ENCODE data around the gene SLC44A1.

SLC44A1 gene

DNA sequence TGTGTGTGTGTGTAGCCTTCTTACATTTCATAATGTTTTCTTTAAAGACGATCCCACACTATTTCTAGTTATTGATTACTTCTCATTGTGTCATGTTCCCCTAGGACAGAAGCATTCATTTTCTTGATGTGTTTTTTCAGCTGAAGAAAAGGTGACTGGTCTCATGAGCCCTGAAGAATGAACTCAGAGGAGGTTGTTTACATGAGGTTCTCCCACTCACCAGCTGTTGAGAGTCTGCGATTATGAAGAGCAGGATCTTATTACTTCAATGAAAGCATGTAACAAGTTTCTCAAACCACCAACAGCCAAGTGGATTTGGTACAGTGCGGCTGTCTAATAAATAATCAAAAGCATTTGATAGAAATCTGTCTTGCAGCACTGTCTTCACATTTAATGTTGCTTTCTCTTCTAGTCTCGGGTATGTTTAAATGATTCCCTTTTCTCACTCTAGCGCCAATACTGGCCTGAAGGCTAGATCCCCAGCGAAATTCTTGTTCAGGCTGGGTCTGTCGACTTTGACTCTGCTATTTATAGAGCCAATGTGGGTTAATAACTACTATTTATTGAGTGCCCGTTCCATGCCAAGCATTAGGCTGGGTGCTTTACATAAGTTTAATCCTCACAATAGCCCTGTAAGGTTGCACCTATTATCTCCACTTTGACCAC lies 193.8 kb downstream of the SLC44A1 start:
- DNase-seq: no peak

DNA sequence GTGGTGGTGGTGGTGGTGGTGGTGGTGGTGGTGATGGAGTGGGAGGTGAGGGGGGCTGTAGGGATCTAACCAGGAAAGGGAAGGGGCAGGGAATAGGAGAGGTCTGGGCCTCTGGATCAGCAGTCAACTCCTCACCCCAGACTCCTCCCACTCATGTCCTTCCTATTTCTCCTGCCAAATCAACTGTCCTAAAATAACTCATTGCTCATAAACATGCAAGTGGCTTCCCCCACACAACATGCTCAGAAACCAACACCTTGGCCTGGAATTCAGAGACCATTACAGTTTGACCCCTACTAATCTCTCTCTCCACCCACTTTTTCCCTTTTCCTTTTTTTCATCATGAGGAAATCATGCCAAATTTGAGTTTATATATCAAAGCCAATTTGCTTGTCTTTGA lies 195.0 kb downstream of the SLC44A1 start:
- DNase-seq: no peak

DNA sequence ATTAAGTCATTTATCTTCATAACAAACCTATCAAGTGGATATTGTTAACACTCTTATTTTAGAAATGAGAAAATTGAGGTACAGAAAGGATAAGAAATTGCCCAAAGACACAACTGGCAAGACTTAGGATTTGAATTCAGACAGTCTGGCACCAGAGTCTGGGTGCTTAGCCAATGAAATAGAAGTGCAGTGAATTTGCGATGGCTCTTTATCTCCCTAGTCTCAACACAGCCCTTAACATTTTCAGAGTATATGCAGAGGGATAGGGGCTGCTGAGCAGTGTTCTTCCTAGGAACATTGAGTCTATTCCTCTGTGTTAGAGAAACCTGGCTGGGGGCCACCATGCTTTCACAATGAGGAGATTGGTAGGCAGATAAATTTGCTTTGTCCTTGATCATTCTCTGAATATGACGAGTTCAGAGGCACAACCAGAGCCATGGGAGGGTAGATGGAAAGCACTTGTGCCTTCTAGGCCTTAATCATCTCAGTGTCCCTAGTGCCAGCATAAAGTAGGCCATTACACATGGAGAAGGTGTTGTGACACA lies 197.2 kb downstream of the SLC44A1 start:
- no peak for DNase-seq

DNA sequence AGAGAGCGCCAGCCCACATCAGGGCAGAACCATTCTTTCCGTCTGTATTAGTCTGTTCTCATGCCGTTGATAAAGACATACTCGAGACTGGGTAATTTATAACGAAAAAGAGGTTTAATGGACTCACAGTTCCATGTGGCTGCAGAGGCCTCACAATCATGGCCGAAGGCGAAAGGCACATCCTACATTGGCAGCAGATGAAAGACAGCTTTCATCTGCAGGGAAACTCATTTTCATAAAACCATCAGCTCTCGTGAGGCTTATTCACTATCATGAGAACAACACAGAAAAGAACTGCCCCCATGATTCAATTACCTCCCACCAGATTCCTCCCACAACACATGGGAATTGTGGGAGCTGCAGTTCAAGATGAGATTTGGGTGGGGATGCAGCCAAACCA lies 198.7 kb downstream of the SLC44A1 start:
- DNase-seq: no peak

DNA sequence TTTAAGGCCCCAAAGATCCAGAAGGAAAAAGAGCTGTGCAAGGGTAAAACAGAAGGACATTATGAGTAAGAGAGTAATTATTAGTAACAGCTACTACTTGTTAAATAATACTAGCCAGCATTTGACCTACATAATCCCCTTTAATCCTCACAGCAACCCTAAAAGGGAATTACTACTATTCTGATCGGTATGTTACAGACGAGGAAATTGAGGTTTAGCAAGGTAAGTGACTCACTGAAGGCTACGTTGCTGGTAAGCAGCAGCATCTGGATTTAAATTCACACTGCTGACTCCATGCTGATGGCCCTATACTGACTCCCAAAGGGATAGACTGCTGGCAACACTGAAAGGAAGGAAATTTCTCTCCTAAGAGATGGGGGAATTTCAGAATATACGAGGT lies 199.7 kb downstream of the SLC44A1 start:
- DNase-seq: no peak

DNA sequence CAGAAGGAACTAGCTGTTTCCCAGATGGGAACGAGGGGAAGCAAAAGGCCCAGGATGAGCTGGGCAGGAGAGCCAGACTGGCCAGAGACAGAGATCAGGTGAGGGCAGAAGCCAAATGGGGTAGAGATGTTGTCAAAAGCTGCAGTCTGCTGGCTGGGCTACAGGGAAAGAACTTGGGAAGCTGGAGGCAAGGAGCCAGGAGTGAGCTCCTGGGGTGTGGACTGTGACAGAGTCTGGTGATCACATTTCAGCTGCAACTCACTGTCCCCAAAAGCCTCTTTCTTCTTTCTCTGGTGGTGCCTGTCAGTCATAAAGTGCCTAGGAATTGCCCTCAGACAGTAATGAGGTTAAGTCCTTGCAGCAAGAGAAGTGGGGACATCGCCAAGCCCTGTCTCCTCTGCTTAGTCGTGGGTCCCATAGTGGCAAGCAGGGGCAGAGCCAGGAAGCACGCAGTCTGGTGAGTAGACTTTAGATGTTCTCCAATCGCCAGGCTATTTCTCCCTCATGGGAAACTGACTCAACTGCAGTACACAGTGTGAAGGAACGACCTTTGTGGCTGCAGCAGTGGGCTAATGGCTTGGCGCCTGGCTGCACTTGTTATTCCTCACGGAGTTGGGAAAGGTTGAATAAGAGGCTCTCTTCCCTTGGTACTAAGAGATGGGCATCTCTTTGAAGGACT lies 200.9 kb downstream of the SLC44A1 start:
- no peak for DNase-seq

DNA sequence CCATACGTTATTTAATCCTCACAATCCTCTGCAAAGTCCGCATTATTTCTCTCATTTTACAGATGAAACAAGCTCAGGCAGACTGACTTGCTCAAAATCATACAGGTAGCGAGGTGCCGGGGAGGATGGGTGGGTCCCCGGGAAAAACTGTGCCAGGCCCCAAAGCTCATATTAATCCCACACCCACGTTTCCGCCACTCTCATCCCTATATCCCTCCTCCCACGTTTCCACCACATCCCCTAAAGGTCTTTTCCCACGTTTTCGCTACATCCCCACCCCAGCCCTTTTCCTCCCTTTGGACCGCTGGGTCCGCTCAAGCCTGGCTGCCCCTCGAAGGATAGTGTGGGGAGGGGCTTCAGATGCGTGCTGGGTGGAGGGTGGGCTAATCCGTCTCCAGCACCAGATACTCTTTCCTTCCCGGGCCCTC lies 202.9 kb downstream of the SLC44A1 start:
- DNase-seq: no peak

DNA sequence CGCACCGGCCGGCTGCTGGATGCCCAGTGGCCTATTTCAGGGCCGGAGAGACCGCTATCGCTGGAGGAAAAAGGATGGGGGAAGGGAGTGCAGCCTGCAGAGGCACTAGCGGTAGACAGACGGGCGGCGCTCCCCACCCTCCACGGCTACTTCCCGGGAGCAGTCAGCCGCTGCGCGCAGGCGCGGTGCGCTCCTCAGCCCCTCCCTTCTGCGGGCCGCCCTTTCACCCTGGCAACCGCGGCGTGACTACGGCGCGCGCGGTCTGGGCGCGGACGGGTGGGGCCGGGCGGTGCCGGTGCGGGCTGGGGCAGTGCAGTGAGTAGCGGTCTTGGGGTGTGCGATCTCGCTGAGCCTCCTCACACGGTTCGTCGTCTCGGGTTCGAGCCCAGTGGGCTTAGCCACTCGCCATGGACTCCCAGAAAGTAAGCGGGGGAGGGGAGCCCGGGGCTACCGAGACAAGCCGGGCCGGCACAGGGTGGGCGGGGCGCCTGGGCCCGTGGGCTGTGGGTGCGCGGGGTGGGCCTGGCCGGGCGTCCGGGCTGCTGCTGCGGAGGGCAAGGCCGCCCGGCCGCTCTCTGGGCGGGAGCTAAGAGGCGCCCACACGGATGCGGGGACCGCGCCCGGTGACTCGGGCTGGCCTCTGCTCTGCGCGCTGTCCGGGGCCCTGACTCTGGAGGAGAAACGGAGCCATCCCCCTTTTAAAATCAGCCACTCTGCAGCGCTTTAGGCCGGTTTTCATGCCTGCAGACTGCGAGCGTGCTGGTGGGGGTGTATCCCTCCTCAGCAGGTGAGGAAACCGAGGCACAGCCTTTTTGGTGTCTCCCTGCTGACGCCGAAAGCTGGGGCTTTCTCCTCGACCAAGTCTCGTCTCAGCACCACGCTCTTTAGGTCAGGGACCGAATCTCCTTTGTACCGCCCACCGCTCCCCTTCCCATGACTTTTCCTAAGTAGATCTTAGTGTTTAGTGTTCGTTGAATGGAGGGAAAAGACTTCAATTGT lies 203.7 kb downstream of the SLC44A1 start, which contains the start of gene FSD1L:
Gene FSD1L (plus strand): TSS at position 221 of the 999 bp plus-strand sequence. CDS start 187 bp downstream, at position 408.
- DNase-seq: peak; percentile 51

DNA sequence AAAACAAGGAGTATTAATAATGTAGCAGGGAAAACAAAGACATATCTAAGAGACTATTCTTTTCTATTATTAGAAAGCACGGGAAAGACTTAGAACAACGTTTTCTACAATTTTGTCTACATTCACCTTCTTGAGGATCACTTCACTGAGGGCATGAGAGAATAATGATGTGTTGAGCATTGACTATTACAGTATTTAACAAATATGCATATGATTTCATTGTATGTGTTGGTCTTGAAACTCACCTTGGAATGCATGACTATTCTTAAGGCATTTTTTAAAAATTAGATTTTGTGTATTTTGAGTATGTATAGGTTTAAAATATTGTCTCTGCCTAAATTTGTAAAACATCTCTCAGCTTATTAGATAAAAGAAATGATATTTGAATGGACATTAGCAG lies 204.6 kb downstream of the SLC44A1 start:
- no peak for DNase-seq

DNA sequence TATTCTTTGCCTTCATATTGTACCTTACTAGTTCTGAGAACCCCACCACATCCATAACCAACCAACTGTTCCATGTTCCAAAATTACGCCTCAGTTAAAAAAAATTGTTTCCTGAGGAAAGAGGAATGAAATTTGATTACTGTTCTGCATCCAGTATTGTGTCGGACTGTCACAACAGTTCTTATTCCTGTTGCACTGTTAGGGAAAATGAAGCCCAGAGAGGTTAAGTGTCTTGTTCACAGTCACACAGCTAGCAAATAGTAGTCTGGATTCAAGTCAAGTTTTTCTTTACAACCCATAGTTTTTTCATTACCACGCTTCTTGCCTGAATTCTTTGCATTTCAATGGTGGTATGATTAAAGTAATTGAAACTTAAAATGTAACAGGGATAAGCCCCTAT lies 207.7 kb downstream of the SLC44A1 start:
- no peak for DNase-seq

DNA sequence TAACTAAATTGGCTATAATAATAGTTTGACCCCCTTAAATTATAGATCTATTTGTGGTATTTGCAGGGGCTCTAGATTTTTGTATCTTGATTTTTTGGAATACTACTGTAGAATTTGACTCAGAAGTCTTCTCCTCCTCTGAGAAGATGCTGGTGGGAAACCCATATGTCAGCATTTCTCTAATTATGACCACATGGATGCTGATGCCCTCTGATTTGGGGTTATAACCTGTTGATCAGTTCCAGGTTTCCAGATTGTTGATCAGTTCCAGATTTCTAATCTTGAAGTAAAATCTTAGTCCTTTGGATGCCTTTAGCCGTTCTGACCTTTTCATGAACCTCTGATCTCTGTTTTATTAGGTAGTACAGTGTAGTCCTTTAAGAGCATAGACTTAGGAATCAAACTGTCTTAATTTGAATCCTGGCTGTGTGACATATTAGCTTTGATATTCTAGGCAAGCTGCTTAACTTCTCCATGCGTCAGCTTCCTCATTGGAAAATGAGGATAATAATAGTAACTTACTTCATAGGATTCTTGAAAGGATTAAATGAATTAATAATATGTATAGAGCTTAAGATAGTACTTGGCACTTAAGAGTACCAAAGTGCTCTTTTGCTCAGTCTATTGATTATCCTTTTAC lies 211.5 kb downstream of the SLC44A1 start:
- no peak for DNase-seq

DNA sequence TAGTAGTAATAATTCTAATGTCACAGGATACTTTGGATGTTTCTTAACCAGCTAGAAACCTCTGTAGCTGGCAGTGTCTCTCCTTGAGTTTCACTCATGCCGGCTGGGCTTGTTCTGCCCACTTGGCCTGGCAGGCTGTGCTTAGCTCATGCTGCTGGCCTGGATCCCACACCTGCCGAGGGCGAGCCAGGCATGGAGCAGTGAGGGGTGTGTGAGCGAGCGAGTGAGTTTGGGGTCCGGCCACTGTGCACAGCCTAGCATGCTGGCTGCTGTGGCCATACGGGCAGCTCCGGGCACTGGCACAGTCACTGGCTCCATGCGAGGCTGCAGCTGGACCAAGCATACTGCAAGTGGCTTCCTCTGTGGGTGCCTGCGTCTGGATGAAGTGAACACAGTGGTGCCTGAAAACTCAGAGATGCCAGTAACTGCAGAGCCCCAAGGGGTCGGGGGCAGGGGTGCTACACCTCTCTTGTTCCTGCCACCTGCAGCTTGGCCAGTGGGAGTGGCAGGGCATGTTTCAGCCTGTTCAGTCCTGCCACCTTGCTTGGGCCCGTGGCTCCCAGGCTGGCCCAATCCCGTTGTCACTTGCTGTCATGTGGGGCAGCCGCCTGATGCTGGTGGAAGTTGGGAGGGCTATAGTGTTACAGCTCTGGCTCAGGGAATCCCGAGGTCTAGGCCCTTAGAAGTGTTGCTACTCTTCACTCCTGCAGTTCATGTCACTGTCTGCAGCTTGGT lies 213.3 kb downstream of the SLC44A1 start:
- DNase-seq: no peak

DNA sequence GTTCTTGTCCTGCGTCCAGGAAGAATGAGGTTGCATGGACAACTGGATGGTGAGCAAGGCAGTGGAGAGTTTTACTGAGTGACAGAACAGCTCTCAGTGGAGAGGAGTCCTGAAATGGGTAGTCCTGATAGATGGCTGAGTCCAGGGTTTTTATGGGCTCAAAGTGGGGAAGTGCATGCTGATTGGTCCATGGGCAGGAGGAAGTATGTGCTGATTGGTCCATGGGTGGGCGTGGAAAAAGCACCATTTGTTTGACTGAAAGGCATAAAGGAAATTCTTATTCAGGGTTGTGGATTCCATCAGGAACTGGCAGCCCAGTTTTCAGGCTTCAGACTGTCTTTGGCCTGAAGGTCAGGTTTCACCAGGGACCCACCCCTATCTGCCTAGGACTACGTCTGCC lies 214.0 kb downstream of the SLC44A1 start:
- DNase-seq: no peak

DNA sequence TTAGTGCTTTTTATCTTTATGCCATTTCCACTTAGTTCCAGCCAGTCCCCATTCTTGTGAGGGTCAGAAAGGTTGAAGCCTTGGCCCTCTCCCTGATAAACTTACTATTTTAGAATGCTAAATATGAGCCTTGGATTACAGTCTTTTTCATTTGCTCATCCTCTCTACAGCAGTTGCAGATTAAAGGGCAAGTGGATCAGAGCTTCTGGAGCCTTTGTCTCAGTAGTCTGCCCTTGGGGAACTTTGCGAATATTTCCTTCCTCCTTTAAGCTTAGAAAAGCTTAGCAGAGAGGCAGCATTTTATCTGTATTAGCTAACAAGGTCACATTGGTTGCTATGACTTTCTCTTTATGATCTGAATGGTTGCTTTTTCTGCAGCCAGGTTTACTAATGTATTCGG lies 214.9 kb downstream of the SLC44A1 start:
- DNase-seq: no peak

DNA sequence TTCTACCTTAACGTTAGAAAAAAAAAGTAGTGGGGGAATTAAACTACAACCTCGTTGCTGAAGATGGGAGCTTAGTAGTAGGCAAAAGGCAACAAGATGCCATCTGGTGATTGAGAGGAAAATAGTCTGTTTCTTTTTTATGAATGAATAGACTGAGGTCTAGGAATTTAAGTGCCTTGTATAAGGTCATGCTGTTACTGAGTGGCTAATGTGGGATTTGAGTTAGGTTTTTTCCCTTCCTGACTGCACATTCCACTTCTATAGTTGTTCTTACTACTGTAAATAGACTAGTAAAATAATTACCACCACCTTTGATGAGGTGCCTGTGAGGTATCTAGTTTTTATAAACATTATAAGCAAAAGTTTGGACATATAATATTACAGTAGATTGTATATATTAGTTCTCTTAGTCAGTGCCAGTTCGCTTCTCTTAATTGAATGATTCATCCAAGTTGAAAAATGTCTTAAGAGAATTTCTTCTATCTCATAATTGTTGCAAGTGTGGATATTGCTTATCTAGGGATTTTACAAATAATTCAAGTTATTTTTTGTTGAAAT lies 222.5 kb downstream of the SLC44A1 start:
- no peak for DNase-seq

DNA sequence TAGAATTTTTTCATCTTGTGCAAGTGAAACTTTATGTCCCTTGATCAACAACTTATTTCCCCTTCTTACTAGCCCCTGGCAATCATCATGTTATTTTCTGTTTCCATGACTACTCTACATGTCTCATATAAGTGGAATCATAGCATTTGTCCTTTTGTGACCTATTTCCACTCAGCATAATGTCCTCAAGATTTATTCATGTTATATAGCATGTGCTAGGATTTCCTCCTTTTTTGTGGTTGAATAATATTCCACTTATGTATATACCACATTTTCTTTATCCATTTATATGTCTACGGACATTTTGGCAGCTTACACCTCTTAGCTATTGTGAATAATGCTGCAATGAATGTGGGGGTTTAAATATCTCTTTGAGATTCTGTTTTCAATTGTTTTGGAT lies 224.4 kb downstream of the SLC44A1 start:
- no peak for DNase-seq

DNA sequence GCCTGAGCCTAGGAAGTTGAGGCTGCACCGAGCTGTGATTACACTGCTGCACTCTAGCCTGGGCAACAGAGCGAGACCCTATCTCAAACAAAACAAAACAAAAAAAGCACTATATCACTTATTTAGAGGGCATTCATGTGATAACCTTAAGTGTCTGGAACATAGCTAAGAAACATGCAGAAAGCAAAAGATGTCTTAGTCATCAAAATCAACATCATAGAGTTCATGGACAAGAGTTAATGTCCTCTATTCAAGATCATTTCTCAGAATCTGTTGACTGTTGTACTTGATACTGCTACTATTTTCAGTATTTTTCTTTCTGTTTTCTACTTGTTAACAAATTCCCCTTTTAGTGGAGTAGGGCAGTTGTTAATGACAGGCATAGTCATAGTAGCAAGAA lies 228.8 kb downstream of the SLC44A1 start:
- no peak for DNase-seq

DNA sequence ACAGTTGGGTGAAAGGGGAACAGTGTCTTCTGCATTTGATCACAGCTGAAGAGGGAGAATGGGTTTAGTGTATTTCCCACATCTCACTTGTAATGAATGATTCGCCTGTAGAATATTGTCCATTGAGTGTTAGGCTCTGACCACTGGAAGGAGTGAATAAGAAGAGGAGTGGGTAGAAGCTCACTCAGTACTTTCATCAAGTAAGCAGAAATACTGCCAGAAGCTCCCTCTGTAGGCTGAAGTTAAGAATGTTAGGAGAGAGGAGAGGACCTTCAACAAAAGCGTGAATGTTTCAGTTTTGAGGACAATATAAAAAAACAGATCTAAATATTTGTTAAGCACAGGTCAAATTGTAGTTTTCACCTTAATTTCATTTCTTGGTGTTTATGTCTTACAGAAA lies 230.9 kb downstream of the SLC44A1 start:
- DNase-seq: no peak

DNA sequence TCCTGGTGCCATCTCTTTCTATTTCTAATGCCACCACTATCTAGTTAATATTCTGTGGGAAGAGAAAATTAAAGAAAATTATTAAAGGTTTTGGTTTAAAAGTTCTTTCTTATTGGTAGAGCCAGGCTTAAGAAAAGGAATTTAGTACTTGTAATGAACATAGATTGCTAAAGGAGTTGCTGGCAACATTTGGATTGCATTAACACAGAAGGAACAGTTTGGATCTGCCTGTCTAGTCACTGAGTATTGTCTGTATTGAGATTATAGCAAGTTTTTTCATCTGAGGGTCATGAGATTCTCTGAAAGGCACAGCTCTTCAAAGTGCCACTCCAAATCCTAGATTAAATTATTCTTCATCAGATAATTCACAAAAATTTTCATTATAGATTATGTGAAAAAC lies 235.4 kb downstream of the SLC44A1 start:
- no peak for DNase-seq

DNA sequence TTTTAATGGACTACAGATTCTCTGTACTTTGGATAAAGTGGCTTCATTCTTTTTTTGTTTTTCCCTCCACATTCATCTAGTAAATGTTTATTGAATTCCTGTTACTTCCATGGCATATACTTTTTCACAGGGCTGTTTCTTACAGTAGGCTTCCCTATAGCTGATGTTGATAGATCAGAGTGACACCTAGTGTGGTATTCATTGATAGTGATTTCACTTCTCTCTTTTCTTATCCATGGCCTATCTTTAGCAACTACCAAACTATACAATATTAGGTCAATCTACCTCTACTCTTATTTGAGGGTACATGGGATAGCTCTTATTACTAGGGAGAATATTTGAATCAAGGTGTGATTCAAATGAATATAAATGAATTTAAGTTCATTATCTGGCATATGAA lies 239.2 kb downstream of the SLC44A1 start:
- DNase-seq: no peak

DNA sequence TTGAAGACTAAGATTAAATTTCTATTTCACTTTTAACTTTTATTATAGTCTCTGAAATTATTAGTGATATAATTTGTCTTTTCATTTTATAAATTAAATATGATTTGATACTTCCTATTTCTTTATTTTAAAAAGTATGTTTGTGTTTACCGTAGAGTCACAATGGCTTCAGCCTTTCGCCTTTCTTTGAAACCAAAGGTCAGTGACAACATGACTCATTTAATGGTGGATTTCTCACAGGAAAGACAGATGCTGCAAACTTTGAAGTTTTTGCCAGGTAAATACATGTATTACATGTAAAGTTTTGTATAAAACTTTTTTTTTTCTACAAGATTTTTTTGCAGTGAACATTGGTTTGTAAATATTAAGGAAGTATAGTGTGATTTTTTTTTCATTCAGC lies 239.8 kb downstream of the SLC44A1 start:
- DNase-seq: no peak

DNA sequence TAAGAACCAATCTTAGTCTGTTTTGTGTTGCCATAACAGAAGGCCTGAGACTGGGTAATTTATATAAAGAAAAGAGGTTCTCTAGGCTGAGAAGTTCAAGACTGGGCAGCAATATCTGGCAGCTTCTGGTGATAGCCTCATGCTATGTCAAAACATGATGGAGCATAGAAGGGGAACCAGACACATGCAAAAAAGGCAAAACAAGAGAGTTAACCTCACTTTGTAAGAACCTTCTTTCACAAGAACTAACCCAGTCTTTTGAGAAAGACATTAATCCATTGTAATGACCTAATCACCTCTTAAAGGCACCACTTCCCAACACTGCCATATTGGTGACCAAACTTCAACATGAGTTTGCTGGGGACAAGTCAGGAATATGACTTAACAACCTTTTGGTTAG lies 240.7 kb downstream of the SLC44A1 start:
- DNase-seq: no peak

All from effector CD8-positive, alpha-beta T cell (primary cell).